Retina (tissue), 1 donor: ENCODE measurements around the gene PAX8.
A peak's percentile ranks its signal among the peaks of the same experiment; 100 is the strongest.
"Not testable (repeated sequence)": the region's sequence is repeated elsewhere in the genome, so short reads cannot be mapped to it uniquely, and the experiment has no call there.

Experiments used
- DNase-seq: peaks from one replicate; pipeline ENCODE4 v3.0.0-alpha.2; 2016

The PAX8 gene

GRCh38 chr2:113278742-113279139, at the start of gene PAX8:
TSS of gene PAX8 (minus strand) at chr2:113278921. CDS start at chr2:113278394, 527 bp downstream.
- no peak for DNase-seq

GRCh38 chr2:113328043-113328442, 49.3 kb upstream of the PAX8 start:
- no peak for DNase-seq

- DNase-seq, result peak; percentile 59
Measured at GRCh38 chr2:113325161-113325731, 46.5 kb upstream of the PAX8 start.

GRCh38 chr2:113324684-113325160, 46.0 kb upstream of the PAX8 start:
- DNase-seq, result peak; percentile 76

GRCh38 chr2:113323129-113323528, 44.4 kb upstream of the PAX8 start:
- not testable (repeated sequence) for DNase-seq

- not testable (repeated sequence) for DNase-seq
Measured at GRCh38 chr2:113320106-113320505, 41.4 kb upstream of the PAX8 start.

GRCh38 chr2:113318941-113319340, 40.2 kb upstream of the PAX8 start:
- not testable (repeated sequence) for DNase-seq

GRCh38 chr2:113316085-113316484, 37.4 kb upstream of the PAX8 start:
- no peak for DNase-seq

GRCh38 chr2:113314663-113315062, 35.9 kb upstream of the PAX8 start:
- DNase-seq, result not testable (repeated sequence)

GRCh38 chr2:113314176-113314575, 35.5 kb upstream of the PAX8 start:
- not testable (repeated sequence) for DNase-seq

- not testable (repeated sequence) for DNase-seq
Measured at GRCh38 chr2:113311781-113312180, 33.1 kb upstream of the PAX8 start.

- not testable (repeated sequence) for DNase-seq
Measured at GRCh38 chr2:113311191-113311590, 32.5 kb upstream of the PAX8 start.

- no peak for DNase-seq
Measured at GRCh38 chr2:113309655-113310387, 31.1 kb upstream of the PAX8 start.

GRCh38 chr2:113308784-113309183, 30.1 kb upstream of the PAX8 start:
- DNase-seq, result not testable (repeated sequence)

GRCh38 chr2:113306207-113306606, 27.5 kb upstream of the PAX8 start:
- DNase-seq, result not testable (repeated sequence)

- DNase-seq, result peak; percentile 85
Measured at GRCh38 chr2:113305749-113306148, 27.0 kb upstream of the PAX8 start.

GRCh38 chr2:113305146-113305545, 26.4 kb upstream of the PAX8 start:
- no peak for DNase-seq

GRCh38 chr2:113304702-113305101, 26.0 kb upstream of the PAX8 start:
- no peak for DNase-seq

GRCh38 chr2:113302216-113302980, 23.7 kb upstream of the PAX8 start:
- DNase-seq, result not testable (repeated sequence)

- no peak for DNase-seq
Measured at GRCh38 chr2:113300281-113300680, 21.6 kb upstream of the PAX8 start.

GRCh38 chr2:113298176-113298575, 19.5 kb upstream of the PAX8 start:
- DNase-seq, result no peak

- not testable (repeated sequence) for DNase-seq
Measured at GRCh38 chr2:113297590-113297989, 18.9 kb upstream of the PAX8 start.

GRCh38 chr2:113291191-113291590, 12.5 kb upstream of the PAX8 start:
- DNase-seq, result peak; percentile 65
